DOHH2 (cell line): ENCODE results near the gene CRISPLD2.

ENCODE experiments used
- CTCF ChIP-seq: fragments of 200-600 bp; sonication (generic); IDR thresholded peaks from one replicate; pipeline ENCODE4 v1.5.1; 2014; ENCODE audit warnings: antibody characterized with exemption, mild to moderate bottlenecking, low read depth, low read length; ENCODE audit not compliant: poor library complexity, severe bottlenecking
- EZH2phosphoT487 ChIP-seq: fragments of 200-600 bp; sonication (generic); IDR thresholded peaks from 2 replicates; pipeline ENCODE4 v1.6.1; 2017; ENCODE audit warnings: borderline replicate concordance, mild to moderate bottlenecking, antibody characterized with exemption, low read length, moderate library complexity, mixed read lengths

- TF ChIP-seq CTCF (no peak), EZH2phosphoT487 (no peak)
Measured at GRCh38 chr16:84851192-84852127, 31.7 kb downstream of the CRISPLD2 start.
